GM23338 (cell line): ENCODE results near the gene TMEM126B. TPM values are rescaled to one million over a fixed set of nuclear protein-coding genes. Genes with fewer than 3 reads are reported as not detected.
"Not testable (repeated sequence)": the region's sequence is repeated elsewhere in the genome, so short reads cannot be mapped to it uniquely, and the experiment has no call there.

Experiments used
- ATAC-seq: fragments of 200-7000 bp; cut with Tn5 transposase; 3 replicates; pipeline ENCODE4 v1.9.1; 2020
- DNase-seq: peaks from one replicate; pipeline ENCODE4 v3.0.0-alpha.2; 2015; ENCODE audit warnings: low spot score
- H2AFZ ChIP-seq: fragments of 200-600 bp; sonication (generic); 2 replicates; pipeline ENCODE4 v1.8.0; 2016; ENCODE audit warnings: antibody characterized with exemption, mild to moderate bottlenecking, moderate library complexity
- H3F3A ChIP-seq: fragments of 200-600 bp; sonication (generic); replicated peaks from 2 replicates; pipeline ENCODE4 v1.8.0; 2017; ENCODE audit warnings: antibody characterized with exemption, mixed run types, low read depth
- H3K27ac ChIP-seq: fragments of 200-600 bp; sonication (generic); 2 replicates; pipeline ENCODE4 v1.6.1; 2016; ENCODE audit warnings: low read depth
- H3K27me3 ChIP-seq: fragments of 200-600 bp; sonication (generic); 2 replicates; pipeline ENCODE4 v1.8.0; 2016; ENCODE audit warnings: mild to moderate bottlenecking, mixed run types, moderate library complexity; ENCODE audit not compliant: insufficient read depth
- H3K36me3 ChIP-seq: fragments of 200-600 bp; sonication (generic); 2 replicates; pipeline ENCODE4 v1.8.0; 2016; ENCODE audit warnings: mild to moderate bottlenecking; ENCODE audit not compliant: insufficient read depth
- H3K4me1 ChIP-seq: fragments of 200-600 bp; sonication (generic); 2 replicates; pipeline ENCODE4 v1.8.0; 2016; ENCODE audit warnings: mild to moderate bottlenecking, moderate library complexity; ENCODE audit not compliant: insufficient read depth
- H3K4me2 ChIP-seq: fragments of 200-600 bp; sonication (generic); 2 replicates; pipeline ENCODE4 v1.7.1; 2017; ENCODE audit warnings: mixed run types
- H3K4me3 ChIP-seq: fragments of 200-600 bp; sonication (generic); 2 replicates; pipeline ENCODE4 v1.6.1; 2016; ENCODE audit warnings: mixed run types
- H3K79me2 ChIP-seq: fragments of 200-600 bp; sonication (generic); replicated peaks from 2 replicates; pipeline ENCODE4 v1.8.0; 2017; ENCODE audit warnings: mild to moderate bottlenecking; ENCODE audit not compliant: insufficient read depth
- H3K9me2 ChIP-seq: fragments of 200-600 bp; sonication (generic); 2 replicates; pipeline ENCODE4 v1.8.0; 2017; ENCODE audit not compliant: insufficient read depth
- H4K20me1 ChIP-seq: fragments of 200-600 bp; sonication (generic); replicated peaks from 2 replicates; pipeline ENCODE4 v1.8.0; 2017; ENCODE audit warnings: mild to moderate bottlenecking; ENCODE audit not compliant: insufficient read depth
- H3K27ac Mint-ChIP-seq: 2 replicates; pipeline ENCODE4 v1.8.0; 2020; ENCODE audit warnings: inconsistent platforms, mild to moderate bottlenecking, moderate library complexity, mixed read lengths
- H3K27me3 Mint-ChIP-seq: 3 replicates; pipeline ENCODE4 v1.8.0; 2022; ENCODE audit warnings: low read depth, mild to moderate bottlenecking, moderate library complexity, mixed read lengths, inconsistent platforms; ENCODE audit not compliant: insufficient read depth, poor library complexity
- H3K36me3 Mint-ChIP-seq: 3 replicates; pipeline ENCODE4 v1.8.0; 2021; ENCODE audit warnings: low read depth, mild to moderate bottlenecking, inconsistent platforms, moderate library complexity, mixed read lengths
- H3K4me1 Mint-ChIP-seq: 3 replicates; pipeline ENCODE4 v1.8.0; 2020; ENCODE audit warnings: mild to moderate bottlenecking, inconsistent platforms, mixed read lengths
- H3K4me3 Mint-ChIP-seq: 3 replicates; pipeline ENCODE4 v1.8.0; 2021; ENCODE audit warnings: moderate library complexity, mild to moderate bottlenecking, inconsistent platforms, mixed read lengths
- H3K9me3 Mint-ChIP-seq: 3 replicates; pipeline ENCODE4 v1.8.0; 2020; ENCODE audit warnings: moderate library complexity, mild to moderate bottlenecking, inconsistent platforms, mixed read lengths
- ZNF462 ChIP-seq: fragments of 250-450 bp; sonication (Bioruptor Pico); IDR thresholded peaks from 2 replicates; pipeline ENCODE4 v1.5.0; 2020; ENCODE audit warnings: mild to moderate bottlenecking, moderate library complexity
- polyA plus RNA-seq: library from polyadenylated mRNA; unstranded; fragments of >200 nt; fragmentation: Nextera tagmentation; extraction: Ambion mirVana; gene quantifications from 2 replicates; pipeline ENCODE4 v1.2.1, GENCODE V29; 2016
- total RNA-seq: library from RNA; depleted of rRNA; stranded (reverse); fragments of >200 nt; shearing (Covaris generic); gene quantifications from 2 replicates; pipeline ENCODE4 v1.2.3, GENCODE V29; 2014

TMEM126B gene
- total and polyA plus RNA-seq, 2 experiments from 2014 or later: 93.0 to 169 TPM

GRCh38 chr11:85606237-85606636 is 22.2 kb upstream of the TMEM126B start:
- peaks cover 26% of the 10 kb centered on the region; the same call in 1 of the 2 replicates for H3K4me1 ChIP-seq
- Mint-ChIP-seq H3K36me3 (peaks cover 55% of the 10 kb centered on the region), H3K4me1 (peaks cover 34% of the 10 kb centered on the region), H3K9me3 (peaks cover 32% of the 10 kb centered on the region)
- not testable (repeated sequence) for H3K4me3 ChIP-seq, H3K27ac ChIP-seq, H3K36me3 ChIP-seq, H3K27me3 Mint-ChIP-seq, H4K20me1 ChIP-seq, H2AFZ ChIP-seq, H3K4me3 Mint-ChIP-seq, H3K27me3 ChIP-seq, H3K27ac Mint-ChIP-seq, H3K79me2 ChIP-seq, H3K4me2 ChIP-seq, H3F3A ChIP-seq, ATAC-seq, DNase-seq
- peaks cover 11% of the 10 kb centered on the region; the same call in 1 of the 2 replicates for H3K9me2 ChIP-seq

- peak; percentile 91 for TF ChIP-seq ZNF462 (CRISPR knock-in tag)
- H3F3A ChIP-seq, H3K27me3 Mint-ChIP-seq, DNase-seq, H2AFZ ChIP-seq, H3K79me2 ChIP-seq, H4K20me1 ChIP-seq, H3K27ac Mint-ChIP-seq, H3K4me3 ChIP-seq, H3K27me3 ChIP-seq, H3K36me3 ChIP-seq, ATAC-seq, H3K9me2 ChIP-seq: not testable (repeated sequence)
- peaks cover 26% of the 10 kb centered on the region; the same call in 1 of the 2 replicates for H3K4me1 ChIP-seq
- H3K4me2 ChIP-seq: peak overlapping the region; percentile 58
- Mint-ChIP-seq H3K9me3 (peaks cover 32% of the 10 kb centered on the region), H3K4me1 (peaks cover 27% of the 10 kb centered on the region), H3K36me3 (peaks cover 70% of the 10 kb centered on the region), H3K4me3 (peak overlapping the region; percentile 7; the same call in 1 of the 3 replicates)
- peak overlapping the region; percentile 87 for H3K27ac ChIP-seq
Observed at GRCh38 chr11:85608621-85609020, 19.8 kb upstream of the TMEM126B start.

GRCh38 chr11:85609286-85609685 is 19.1 kb upstream of the TMEM126B start:
- not testable (repeated sequence) for H3K4me3 Mint-ChIP-seq, H2AFZ ChIP-seq, H3K9me2 ChIP-seq, H3K36me3 ChIP-seq, H3K27me3 Mint-ChIP-seq, H3K4me3 ChIP-seq, H4K20me1 ChIP-seq, H3F3A ChIP-seq, H3K4me2 ChIP-seq, ATAC-seq, H3K79me2 ChIP-seq, H3K27me3 ChIP-seq, DNase-seq, H3K27ac Mint-ChIP-seq
- peaks cover 74% of the 10 kb centered on the region for H3K36me3 Mint-ChIP-seq
- H3K4me1 Mint-ChIP-seq: peaks cover 25% of the 10 kb centered on the region
- H3K9me3 Mint-ChIP-seq: peaks cover 32% of the 10 kb centered on the region
- peak overlapping the region; percentile 87; the same call in 1 of the 2 replicates for H3K27ac ChIP-seq
- peaks cover 23% of the 10 kb centered on the region; the same call in 1 of the 2 replicates for H3K4me1 ChIP-seq

- H3K27me3 Mint-ChIP-seq, H2AFZ ChIP-seq, H3K27ac Mint-ChIP-seq, H3K79me2 ChIP-seq, H3K27me3 ChIP-seq, H3F3A ChIP-seq, H4K20me1 ChIP-seq, H3K27ac ChIP-seq, ATAC-seq, DNase-seq, H3K4me3 Mint-ChIP-seq, H3K9me2 ChIP-seq, H3K4me3 ChIP-seq, H3K4me2 ChIP-seq, H3K36me3 ChIP-seq: not testable (repeated sequence)
- peaks cover 63% of the 10 kb centered on the region for H3K36me3 Mint-ChIP-seq
- H3K4me1 ChIP-seq: peaks cover 18% of the 10 kb centered on the region; the same call in 1 of the 2 replicates
- H3K9me3 Mint-ChIP-seq: peaks cover 29% of the 10 kb centered on the region
- H3K4me1 Mint-ChIP-seq: peaks cover 19% of the 10 kb centered on the region
Observed at GRCh38 chr11:85611643-85612042, 16.8 kb upstream of the TMEM126B start.
